Stimulated activated CD4-positive, alpha-beta T cell treated with anti-CD3 and anti-CD28 coated beads, Interleukin-1b, Interleukin-23, amount 100 ng/mL, for 24 hours (primary cell): Measurements from ENCODE around the gene ALX4.

Experiments used
- DNase-seq, 4 experiments: peaks; one replicate each; pipeline ENCODE4 v3.0.0-alpha.2; 2020; ENCODE audit warnings: low read depth in 4 of 4, low spot score in 1 of 4

ALX4 gene

GRCh38 chr11:44335919-44336318 is 26.0 kb upstream of the ALX4 start:
- DNase-seq = no peak

GRCh38 chr11:44335052-44335760 is 25.3 kb upstream of the ALX4 start:
- no peak for DNase-seq

GRCh38 chr11:44334356-44335004 is 24.5 kb upstream of the ALX4 start:
- DNase-seq = no peak

- no peak for DNase-seq
Observed at GRCh38 chr11:44333271-44334218, 23.6 kb upstream of the ALX4 start.

- DNase-seq = no peak
Observed at GRCh38 chr11:44332665-44333064, 22.7 kb upstream of the ALX4 start.

GRCh38 chr11:44329472-44330230 is 19.7 kb upstream of the ALX4 start:
- DNase-seq = no peak

- DNase-seq = no peak
Observed at GRCh38 chr11:44328138-44328660, 18.3 kb upstream of the ALX4 start.

- no peak for DNase-seq
Observed at GRCh38 chr11:44327730-44328129, 17.8 kb upstream of the ALX4 start.

- no peak for DNase-seq
Observed at GRCh38 chr11:44326615-44327475, 16.9 kb upstream of the ALX4 start.

- no peak for DNase-seq
Observed at GRCh38 chr11:44325698-44326097, 15.8 kb upstream of the ALX4 start.

- DNase-seq = no peak
Observed at GRCh38 chr11:44324749-44325525, 15.0 kb upstream of the ALX4 start.

GRCh38 chr11:44324222-44324621 is 14.3 kb upstream of the ALX4 start:
- no peak for DNase-seq

GRCh38 chr11:44322243-44322642 is 12.3 kb upstream of the ALX4 start:
- no peak for DNase-seq

- DNase-seq = no peak
Observed at GRCh38 chr11:44321059-44321458, 11.1 kb upstream of the ALX4 start.

GRCh38 chr11:44320289-44320973 is 10.5 kb upstream of the ALX4 start:
- DNase-seq = no peak

- no peak for DNase-seq
Observed at GRCh38 chr11:44319552-44320288, 9.8 kb upstream of the ALX4 start.

GRCh38 chr11:44319170-44319551 is 9.2 kb upstream of the ALX4 start:
- no peak for DNase-seq

GRCh38 chr11:44318369-44318768 is 8.4 kb upstream of the ALX4 start:
- DNase-seq = no peak
